ENCODE results near the gene PPM1L.

- TF ChIP-seq, protein P1, sequence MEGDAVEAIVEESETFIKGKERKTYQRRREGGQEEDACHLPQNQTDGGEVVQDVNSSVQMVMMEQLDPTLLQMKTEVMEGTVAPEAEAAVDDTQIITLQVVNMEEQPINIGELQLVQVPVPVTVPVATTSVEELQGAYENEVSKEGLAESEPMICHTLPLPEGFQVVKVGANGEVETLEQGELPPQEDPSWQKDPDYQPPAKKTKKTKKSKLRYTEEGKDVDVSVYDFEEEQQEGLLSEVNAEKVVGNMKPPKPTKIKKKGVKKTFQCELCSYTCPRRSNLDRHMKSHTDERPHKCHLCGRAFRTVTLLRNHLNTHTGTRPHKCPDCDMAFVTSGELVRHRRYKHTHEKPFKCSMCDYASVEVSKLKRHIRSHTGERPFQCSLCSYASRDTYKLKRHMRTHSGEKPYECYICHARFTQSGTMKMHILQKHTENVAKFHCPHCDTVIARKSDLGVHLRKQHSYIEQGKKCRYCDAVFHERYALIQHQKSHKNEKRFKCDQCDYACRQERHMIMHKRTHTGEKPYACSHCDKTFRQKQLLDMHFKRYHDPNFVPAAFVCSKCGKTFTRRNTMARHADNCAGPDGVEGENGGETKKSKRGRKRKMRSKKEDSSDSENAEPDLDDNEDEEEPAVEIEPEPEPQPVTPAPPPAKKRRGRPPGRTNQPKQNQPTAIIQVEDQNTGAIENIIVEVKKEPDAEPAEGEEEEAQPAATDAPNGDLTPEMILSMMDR (IDR thresholded peaks at IDR 0.05; ENCODE audit: insufficient read depth, low read length) = no peak
- no peak for TF ChIP-seq GABPA (IDR thresholded peaks at IDR 0.05; ENCODE audit: low read depth)
Observed at GRCh38 chr3:160748231-160748630, 7.8 kb upstream of the PPM1L start.
